IMR-90 (cell line): ENCODE measurements around the gene PPP1R13B. TPM values are rescaled to one million over a fixed set of nuclear protein-coding genes. Genes with fewer than 3 reads are reported as not detected.

Experiments used
- ATAC-seq: fragments of 200-7000 bp; cut with Tn5 transposase; 2 replicates; pipeline ENCODE4 v1.9.1; 2020; ENCODE audit warnings: low read depth, mild to moderate bottlenecking, moderate library complexity
- BruUV-seq: library from RNA; stranded (reverse); fragments of 400-500 nt; replicated peaks from 2 replicates; lab custom pipeline; 2021; lab: Mats Ljungman, UMichigan
- CTCF ChIA-PET: fragments of 300-600 bp; formaldehyde crosslinking; extraction: SDS; loops from one replicate; lab custom pipeline; 2021; ENCODE audit warnings: antibody characterized with exemption; lab: Yijun Ruan, JAX
- POLR2A ChIA-PET: fragments of 300-600 bp; sonication (Branson Sonifier 250); formaldehyde crosslinking; loops from one replicate; lab custom pipeline; 2022; ENCODE audit warnings: antibody characterized with exemption; ENCODE audit not compliant: unreplicated experiment; lab: Charles Lee
- DNase-seq: peaks from one replicate; pipeline ENCODE4 v3.0.0; 2013
- H2AFZ ChIP-seq: replicated peaks from 2 replicates; pipeline ENCODE3; 2013; ENCODE audit warnings: low read length, mild to moderate bottlenecking; ENCODE audit not compliant: poor library complexity
- H2AK5ac ChIP-seq: 2 replicates; pipeline ENCODE4 v1.6.1; 2013; ENCODE audit warnings: low read depth, low read length, inconsistent platforms
- H2AK9ac ChIP-seq: replicated peaks from 2 replicates; pipeline ENCODE3; 2013; ENCODE audit warnings: mild to moderate bottlenecking, low read depth, low read length, moderate library complexity; ENCODE audit not compliant: poor library complexity
- H2BK120ac ChIP-seq: 2 replicates; pipeline ENCODE4 v1.6.1; 2013; ENCODE audit warnings: low read depth, low read length, inconsistent platforms
- H2BK15ac ChIP-seq: 3 replicates; pipeline ENCODE4 v1.6.1; 2013; ENCODE audit warnings: low read depth, low read length, inconsistent platforms
- H2BK20ac ChIP-seq: 2 replicates; pipeline ENCODE4 v1.6.1; 2013; ENCODE audit warnings: low read depth, mild to moderate bottlenecking, inconsistent platforms, low read length, moderate library complexity
- H2BK5ac ChIP-seq: 2 replicates; pipeline ENCODE4 v1.6.1; 2013; ENCODE audit warnings: mild to moderate bottlenecking, low read depth, low read length, inconsistent platforms; ENCODE audit not compliant: poor library complexity, severe bottlenecking
- H3K14ac ChIP-seq: replicated peaks from 2 replicates; pipeline ENCODE4 v1.6.1; 2013; ENCODE audit warnings: low read depth, low read length, inconsistent platforms
- H3K18ac ChIP-seq: 2 replicates; pipeline ENCODE4 v1.6.1; 2013; ENCODE audit warnings: low read depth, low read length, control low read depth
- H3K23ac ChIP-seq: 2 replicates; pipeline ENCODE4 v1.6.1; 2013; ENCODE audit warnings: low read depth, low read length, inconsistent platforms
- H3K27ac ChIP-seq: 2 replicates; pipeline ENCODE4 v1.5.1; 2013; ENCODE audit warnings: mild to moderate bottlenecking, control low read depth, low read length; ENCODE audit not compliant: insufficient read depth
- H3K27me3 ChIP-seq: 2 replicates; pipeline ENCODE4 v1.6.1; 2013; ENCODE audit warnings: low read length; ENCODE audit not compliant: control insufficient read depth, insufficient read depth
- H3K36me3 ChIP-seq: 2 replicates; pipeline ENCODE4 v1.6.1; 2013; ENCODE audit warnings: low read length, mixed read lengths; ENCODE audit not compliant: control insufficient read depth, insufficient read depth
- H3K4ac ChIP-seq: 2 replicates; pipeline ENCODE4 v1.6.1; 2013; ENCODE audit warnings: low read depth, low read length, inconsistent platforms
- H3K4me1 ChIP-seq: 2 replicates; pipeline ENCODE4 v1.6.1; 2013; ENCODE audit warnings: low read length, mixed read lengths; ENCODE audit not compliant: control insufficient read depth, insufficient read depth
- H3K4me2 ChIP-seq: 2 replicates; pipeline ENCODE4 v1.6.1; 2013; ENCODE audit warnings: low read depth, mild to moderate bottlenecking, control low read depth, low read length, moderate library complexity
- H3K4me3 ChIP-seq: 2 replicates; pipeline ENCODE4 v1.5.1; 2013; ENCODE audit warnings: low read depth, mild to moderate bottlenecking, control low read depth, low read length, moderate library complexity; ENCODE audit not compliant: insufficient read depth
- H3K56ac ChIP-seq: 2 replicates; pipeline ENCODE4 v1.6.1; 2013; ENCODE audit warnings: low read length, inconsistent platforms; ENCODE audit not compliant: insufficient read depth; ENCODE audit errors: extremely low read depth
- H3K79me1 ChIP-seq, 2 experiments: 2 replicates each; pipeline ENCODE4 v1.6.1; 2013; ENCODE audit warnings: low read length in 2 of 2, inconsistent platforms in 1 of 2, low read depth in 1 of 2
- H3K9ac ChIP-seq: 2 replicates; pipeline ENCODE4 v1.6.1; 2013; ENCODE audit warnings: low read depth, low read length, control low read depth
- H3K9me1 ChIP-seq: 2 replicates; pipeline ENCODE4 v1.6.1; 2013; ENCODE audit warnings: low read length, inconsistent platforms; ENCODE audit not compliant: insufficient read depth
- H3K9me3 ChIP-seq: 2 replicates; pipeline ENCODE4 v1.6.1; 2013; ENCODE audit warnings: low read length; ENCODE audit not compliant: control insufficient read depth, insufficient read depth
- H4K20me1 ChIP-seq: 2 replicates; pipeline ENCODE4 v1.6.1; 2013; ENCODE audit warnings: low read length, inconsistent platforms; ENCODE audit not compliant: insufficient read depth
- H4K5ac ChIP-seq: 2 replicates; pipeline ENCODE4 v1.6.1; 2013; ENCODE audit warnings: mild to moderate bottlenecking, low read depth, low read length, control low read depth
- H4K8ac ChIP-seq, 2 experiments: 2 replicates each; pipeline ENCODE4 v1.6.1; 2013; ENCODE audit warnings: low read depth in 2 of 2, low read length in 2 of 2, control low read depth in 1 of 2, inconsistent platforms in 1 of 2
- H4K91ac ChIP-seq: 2 replicates; pipeline ENCODE4 v1.6.1; 2013; ENCODE audit warnings: low read depth, low read length, inconsistent platforms; ENCODE audit not compliant: insufficient read depth
- BHLHE40 ChIP-seq: fragments of 150-350 bp; IDR thresholded peaks from 2 replicates; pipeline ENCODE4 v1.6.1; 2016; ENCODE audit warnings: mild to moderate bottlenecking, low read depth, low read length
- CEBPB ChIP-seq: IDR thresholded peaks from 2 replicates; pipeline ENCODE4 v1.6.1; 2012; ENCODE audit warnings: low read depth, low read length, improper control_type of control experiment
- CHD1 ChIP-seq: IDR thresholded peaks from 2 replicates; pipeline ENCODE4 v1.6.1; 2012; ENCODE audit warnings: low read depth, low read length, improper control_type of control experiment
- FOS ChIP-seq: fragments of 150-350 bp; IDR thresholded peaks from 2 replicates; pipeline ENCODE4 v1.6.1; 2016; ENCODE audit warnings: low read depth, low read length
- MAZ ChIP-seq: IDR thresholded peaks from 2 replicates; pipeline ENCODE4 v1.6.1; 2012; ENCODE audit warnings: low read depth, mild to moderate bottlenecking, low read length, improper control_type of control experiment, moderate library complexity, borderline replicate concordance
- MXI1 ChIP-seq: IDR thresholded peaks from 2 replicates; pipeline ENCODE4 v1.6.1; 2012; ENCODE audit warnings: low read depth, mild to moderate bottlenecking, low read length, moderate library complexity, borderline replicate concordance
- POLR2A ChIP-seq: IDR thresholded peaks from 2 replicates; pipeline ENCODE4 v1.6.1; 2012; ENCODE audit warnings: mild to moderate bottlenecking, low read depth, low read length
- RAD21 ChIP-seq: IDR thresholded peaks from 2 replicates; pipeline ENCODE4 v1.6.1; 2012; ENCODE audit warnings: low read length, improper control_type of control experiment
- RCOR1 ChIP-seq: IDR thresholded peaks from 2 replicates; pipeline ENCODE4 v1.6.1; 2012; ENCODE audit warnings: mild to moderate bottlenecking, low read length, improper control_type of control experiment; ENCODE audit not compliant: insufficient replicate concordance
- RFX5 ChIP-seq: IDR thresholded peaks from 2 replicates; pipeline ENCODE4 v1.8.0; 2012; ENCODE audit warnings: low read depth, mild to moderate bottlenecking, low read length, moderate library complexity
- SMC3 ChIP-seq: fragments of 150-350 bp; IDR thresholded peaks from 2 replicates; pipeline ENCODE4 v1.6.1; 2016; ENCODE audit warnings: low read depth, mild to moderate bottlenecking, antibody characterized with exemption, low read length, moderate library complexity
- USF2 ChIP-seq: fragments of 150-350 bp; IDR thresholded peaks from 2 replicates; pipeline ENCODE4 v1.6.1; 2017; ENCODE audit warnings: mild to moderate bottlenecking, antibody characterized with exemption, low read length, low read depth
- WGBS, 2 experiments: methylation state at CpG; one replicate each; pipeline versions ENCODE4 v1.1.5 to v1.1.7; 2013; ENCODE audit warnings: missing lambda C conversion rate in 2 of 2; ENCODE audit not compliant: insufficient read length in 1 of 2; ENCODE audit errors: extremely low coverage in 2 of 2; 5-methylcytosine and 5-hydroxymethylcytosine counted together
- dilution Hi-C: fragments of 300-500 bp; cut with HindIII; formaldehyde crosslinking; loops from one replicate; pipeline ENCODE4 v1.14.3; 2018; ENCODE audit warnings: low sequenced_read_pairs; ENCODE audit not compliant: unreplicated experiment
- in situ Hi-C: fragments of 300-500 bp; cut with MboI; formaldehyde crosslinking; loops from 3 replicates; pipeline ENCODE4 v1.14.3; 2019; ENCODE audit warnings: low sequenced_read_pairs, inconsistent platforms, mixed read lengths
- intact Hi-C: fragments of 100-400 bp; cut with micrococcal nuclease; formaldehyde crosslinking; loops from 2 replicates; pipeline ENCODE4 v1.10.0; 2022
- polyA plus RNA-seq, 3 experiments: library from polyadenylated mRNA; depleted of rRNA; stranded (reverse); fragments of >200 nt; gene quantifications; 2 replicates each; pipeline ENCODE4 v1.2.3, GENCODE V29; 2012; ENCODE audit warnings: low replicate concordance in 1 of 3
- total RNA-seq: library from RNA; depleted of rRNA; stranded (reverse); fragments of >200 nt; gene quantifications from 2 replicates; pipeline ENCODE4 v1.2.3, GENCODE V29; 2012
- TF ChIP-seq, protein P1 (sequence below): conservative IDR thresholded peaks from 2 replicates; pipeline ENCODE4 v1.5.1; 2012; ENCODE audit warnings: mild to moderate bottlenecking, low read depth, low read length, improper control_type of control experiment
- TF ChIP-seq, protein P2 (sequence below): fragments of 150-350 bp; IDR thresholded peaks from 2 replicates; pipeline ENCODE4 v1.6.1; 2016; ENCODE audit warnings: low read depth, mild to moderate bottlenecking, low read length, moderate library complexity, borderline replicate concordance

Gene PPP1R13B
- total and polyA plus RNA-seq, 2 of the 4 experiments (the other 2 are of a cell fraction) = 1.6 to 2.8 TPM

- DNase-seq (no peak), ATAC-seq (no peak)
- in situ Hi-C loops (no loop called here), dilution Hi-C loops (no loop called here), intact Hi-C loops (no loop called here)
- H2AK5ac ChIP-seq = no peak overlapping the region
- 0 out of 4 replicates have a peak, but pooled peaks cover 0 to 2% of the 10 kb centered on the region in 2 experiments for H3K79me1 ChIP-seq
- H2BK5ac ChIP-seq = no peak overlapping the region
- H3K9me1 ChIP-seq = peaks cover 7% of the 10 kb centered on the region; the same call in 1 of the 2 replicates
- H3K14ac ChIP-seq = no peak overlapping the region
- H3K4me3 ChIP-seq = no peak overlapping the region
- H2BK15ac ChIP-seq = no peak overlapping the region
- no peak overlapping the region for H2BK120ac ChIP-seq
- no peak overlapping the region for H3K27ac ChIP-seq
- CTCF ChIA-PET = no interaction called here
- H4K91ac ChIP-seq = no peak overlapping the region
- POLR2A ChIA-PET = no interaction called here
- no peaks in the 10 kb centered on the region for H3K27me3 ChIP-seq
- H3K4me1 ChIP-seq = peaks cover 2% of the 10 kb centered on the region; the same call in 1 of the 2 replicates
- H3K18ac ChIP-seq = no peak overlapping the region
- H2BK20ac ChIP-seq = no peak overlapping the region
- no peaks in the 10 kb centered on the region for H3K9me3 ChIP-seq
- no TSS peak for BruUV-seq
- H3K23ac ChIP-seq = no peak overlapping the region
- peak overlapping the region; percentile 61 for H2AK9ac ChIP-seq
- H3K36me3 ChIP-seq = no peaks in the 10 kb centered on the region
- H3K9ac ChIP-seq = no peak overlapping the region
- H4K5ac ChIP-seq = no peak overlapping the region
- no peaks in the 10 kb centered on the region for H4K20me1 ChIP-seq
- WGBS, 2 experiments = 82% methylated on average over 8 of the region's 15 CpGs; no CpG with 5 or more reads in 1 of the 2 experiments
- no peak overlapping the region for H4K8ac ChIP-seq
- TF ChIP-seq MXI1 (no peak), CHD1 (no peak), FOS (no peak), RAD21 (no peak), MAZ (no peak), POLR2A (no peak), SMC3 (no peak), RCOR1 (no peak), RFX5 (no peak), CEBPB (no peak), USF2 (no peak), BHLHE40 (no peak)
- TF ChIP-seq, protein P1, sequence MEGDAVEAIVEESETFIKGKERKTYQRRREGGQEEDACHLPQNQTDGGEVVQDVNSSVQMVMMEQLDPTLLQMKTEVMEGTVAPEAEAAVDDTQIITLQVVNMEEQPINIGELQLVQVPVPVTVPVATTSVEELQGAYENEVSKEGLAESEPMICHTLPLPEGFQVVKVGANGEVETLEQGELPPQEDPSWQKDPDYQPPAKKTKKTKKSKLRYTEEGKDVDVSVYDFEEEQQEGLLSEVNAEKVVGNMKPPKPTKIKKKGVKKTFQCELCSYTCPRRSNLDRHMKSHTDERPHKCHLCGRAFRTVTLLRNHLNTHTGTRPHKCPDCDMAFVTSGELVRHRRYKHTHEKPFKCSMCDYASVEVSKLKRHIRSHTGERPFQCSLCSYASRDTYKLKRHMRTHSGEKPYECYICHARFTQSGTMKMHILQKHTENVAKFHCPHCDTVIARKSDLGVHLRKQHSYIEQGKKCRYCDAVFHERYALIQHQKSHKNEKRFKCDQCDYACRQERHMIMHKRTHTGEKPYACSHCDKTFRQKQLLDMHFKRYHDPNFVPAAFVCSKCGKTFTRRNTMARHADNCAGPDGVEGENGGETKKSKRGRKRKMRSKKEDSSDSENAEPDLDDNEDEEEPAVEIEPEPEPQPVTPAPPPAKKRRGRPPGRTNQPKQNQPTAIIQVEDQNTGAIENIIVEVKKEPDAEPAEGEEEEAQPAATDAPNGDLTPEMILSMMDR = no peak
- TF ChIP-seq, protein P2, sequence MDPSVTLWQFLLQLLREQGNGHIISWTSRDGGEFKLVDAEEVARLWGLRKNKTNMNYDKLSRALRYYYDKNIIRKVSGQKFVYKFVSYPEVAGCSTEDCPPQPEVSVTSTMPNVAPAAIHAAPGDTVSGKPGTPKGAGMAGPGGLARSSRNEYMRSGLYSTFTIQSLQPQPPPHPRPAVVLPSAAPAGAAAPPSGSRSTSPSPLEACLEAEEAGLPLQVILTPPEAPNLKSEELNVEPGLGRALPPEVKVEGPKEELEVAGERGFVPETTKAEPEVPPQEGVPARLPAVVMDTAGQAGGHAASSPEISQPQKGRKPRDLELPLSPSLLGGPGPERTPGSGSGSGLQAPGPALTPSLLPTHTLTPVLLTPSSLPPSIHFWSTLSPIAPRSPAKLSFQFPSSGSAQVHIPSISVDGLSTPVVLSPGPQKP = no peak
- H3K4ac ChIP-seq = no peak overlapping the region
- H3K4me2 ChIP-seq = no peak overlapping the region
- no peak overlapping the region for H2AFZ ChIP-seq
- no peak overlapping the region for H3K56ac ChIP-seq
Observed at GRCh38 chr14:103744621-103745395, 102.6 kb downstream of the PPP1R13B start.
